Umbilical cord (tissue), 1 donor: Measurements from ENCODE around the gene FAM9C. TPM values are rescaled to one million over a fixed set of nuclear protein-coding genes. Genes with fewer than 3 reads are reported as not detected.

ENCODE experiments used
- total RNA-seq: library from RNA; depleted of rRNA; stranded (reverse); fragments of >200 nt; gene quantifications from one replicate; pipeline ENCODE4 v1.2.3, GENCODE V29; 2014; ENCODE audit warnings: low replicate concordance; ENCODE audit not compliant: insufficient read depth

FAM9C gene
- total RNA-seq, 1 donor from 2014 or later, result 3.9 TPM

Other genes with a start within 250 kb of the FAM9C start
- gene TLR7, start 177.5 kb downstream of the FAM9C start, total RNA-seq, result 1.4 TPM
- gene TLR8, start 138.0 kb downstream of the FAM9C start, total RNA-seq, result 1.7 TPM
- gene TMSB4X, start 69.5 kb downstream of the FAM9C start, total RNA-seq, result 2,770 TPM